HG03159 (cell line): ENCODE data around the gene RCBTB1.
"Not testable (repeated sequence)": the region's sequence is repeated elsewhere in the genome, so short reads cannot be mapped to it uniquely, and the experiment has no call there.

ENCODE experiments used
- ATAC-seq: cut with Tn5 transposase; IDR thresholded peaks from one replicate; pipeline ENCODE4 v1.9.1; 2021; ENCODE audit warnings: mild to moderate bottlenecking, moderate library complexity; ENCODE audit not compliant: unreplicated experiment

RCBTB1 gene

GRCh38 chr13:49606747-49607648, 21.6 kb upstream of the RCBTB1 start:
- ATAC-seq: peak; percentile 87

GRCh38 chr13:49604570-49604969, 19.2 kb upstream of the RCBTB1 start:
- no peak for ATAC-seq

GRCh38 chr13:49602615-49603014, 17.3 kb upstream of the RCBTB1 start:
- ATAC-seq: not testable (repeated sequence)

- no peak for ATAC-seq
These were observed 16.6 kb upstream of the RCBTB1 start for GRCh38 chr13:49602005-49602404.

GRCh38 chr13:49597043-49597641, 11.8 kb upstream of the RCBTB1 start:
- no peak for ATAC-seq

GRCh38 chr13:49596221-49596620, 10.9 kb upstream of the RCBTB1 start:
- ATAC-seq: no peak

- ATAC-seq: no peak
These were observed 9.2 kb upstream of the RCBTB1 start for GRCh38 chr13:49594576-49594975.

- ATAC-seq: not testable (repeated sequence)
These were observed 8.5 kb upstream of the RCBTB1 start for GRCh38 chr13:49593876-49594275.

- not testable (repeated sequence) for ATAC-seq
These were observed 5.4 kb upstream of the RCBTB1 start for GRCh38 chr13:49590714-49591113.

- no peak for ATAC-seq
These were observed 2.0 kb upstream of the RCBTB1 start for GRCh38 chr13:49587311-49587847.

GRCh38 chr13:49586717-49587116, 1.4 kb upstream of the RCBTB1 start:
- no peak for ATAC-seq

GRCh38 chr13:49584771-49585182, 581 bp downstream of the RCBTB1 start:
- peak; percentile 18 for ATAC-seq

GRCh38 chr13:49580980-49581680, 4.2 kb downstream of the RCBTB1 start:
- ATAC-seq: no peak

GRCh38 chr13:49579501-49579900, 5.9 kb downstream of the RCBTB1 start:
- ATAC-seq: no peak

GRCh38 chr13:49571299-49572240, 13.8 kb downstream of the RCBTB1 start:
- ATAC-seq: no peak

- no peak for ATAC-seq
These were observed 15.2 kb downstream of the RCBTB1 start for GRCh38 chr13:49569993-49570689.

- ATAC-seq: no peak
These were observed 17.9 kb downstream of the RCBTB1 start for GRCh38 chr13:49567491-49567890.

GRCh38 chr13:49566461-49566860, 18.9 kb downstream of the RCBTB1 start:
- no peak for ATAC-seq

GRCh38 chr13:49565461-49565860, 19.9 kb downstream of the RCBTB1 start:
- ATAC-seq: not testable (repeated sequence)

- ATAC-seq: no peak
These were observed 21.8 kb downstream of the RCBTB1 start for GRCh38 chr13:49563516-49563915.
